Rectal smooth muscle tissue (tissue), 1 donor: Measurements from ENCODE around the gene HDAC5.

ENCODE experiments used
- H3K27ac ChIP-seq: one replicate; pipeline ENCODE4 v1.7.0; 2013; ENCODE audit warnings: low read depth, low read length, inconsistent platforms
- H3K27me3 ChIP-seq: one replicate; pipeline ENCODE4 v1.7.0; 2013; ENCODE audit warnings: low read length; ENCODE audit not compliant: control insufficient read depth, insufficient read depth
- H3K36me3 ChIP-seq: one replicate; pipeline ENCODE4 v1.7.0; 2013; ENCODE audit warnings: low read length; ENCODE audit not compliant: control insufficient read depth, insufficient read depth
- H3K4me1 ChIP-seq: one replicate; pipeline ENCODE4 v1.7.0; 2013; ENCODE audit warnings: low read length; ENCODE audit not compliant: control insufficient read depth, insufficient read depth
- H3K4me3 ChIP-seq: one replicate; pipeline ENCODE4 v1.7.0; 2013; ENCODE audit warnings: low read length
- H3K9ac ChIP-seq: one replicate; pipeline ENCODE4 v1.7.0; 2013; ENCODE audit warnings: low read length

Gene HDAC5

GRCh38 chr17:44085908-44086307, 37.5 kb downstream of the HDAC5 start:
- peaks cover 20% of the 10 kb centered on the region for H3K36me3 ChIP-seq
- H3K4me3 ChIP-seq, result no peak overlapping the region
- H3K4me1 ChIP-seq, result peaks cover 4% of the 10 kb centered on the region
- H3K27me3 ChIP-seq, result no peaks in the 10 kb centered on the region
- H3K27ac ChIP-seq, result no peak overlapping the region
- H3K9ac ChIP-seq, result no peak overlapping the region

GRCh38 chr17:44084921-44085320, 38.5 kb downstream of the HDAC5 start:
- H3K9ac ChIP-seq, result no peak overlapping the region
- no peaks in the 10 kb centered on the region for H3K27me3 ChIP-seq
- no peak overlapping the region for H3K4me3 ChIP-seq
- peaks cover 28% of the 10 kb centered on the region for H3K36me3 ChIP-seq
- H3K4me1 ChIP-seq, result peaks cover 4% of the 10 kb centered on the region
- H3K27ac ChIP-seq, result no peak overlapping the region

- Histone ChIP-seq H3K9ac (no peak overlapping the region), H3K36me3 (peaks cover 30% of the 10 kb centered on the region), H3K27ac (no peak overlapping the region), H3K27me3 (no peaks in the 10 kb centered on the region), H3K4me3 (no peak overlapping the region), H3K4me1 (peaks cover 4% of the 10 kb centered on the region)
Measured at GRCh38 chr17:44084131-44084538, 39.3 kb downstream of the HDAC5 start.

- Histone ChIP-seq H3K36me3 (peaks cover 36% of the 10 kb centered on the region), H3K27ac (no peak overlapping the region), H3K4me3 (no peak overlapping the region)
Measured at GRCh38 chr17:44083250-44083849, 40.1 kb downstream of the HDAC5 start.

GRCh38 chr17:44082256-44082927, 41.0 kb downstream of the HDAC5 start:
- Histone ChIP-seq H3K4me3 (no peak overlapping the region), H3K27ac (no peak overlapping the region), H3K9ac (no peak overlapping the region), H3K27me3 (no peaks in the 10 kb centered on the region), H3K4me1 (peaks cover 4% of the 10 kb centered on the region), H3K36me3 (peaks cover 44% of the 10 kb centered on the region)

More at GRCh38 chr17:44083250-44083849, 40.1 kb downstream of the HDAC5 start:
- H3K4me1 ChIP-seq, result peaks cover 4% of the 10 kb centered on the region
- no peak overlapping the region for H3K9ac ChIP-seq
- H3K27me3 ChIP-seq, result no peaks in the 10 kb centered on the region

- Histone ChIP-seq H3K4me1 (no peaks in the 10 kb centered on the region), H3K27ac (no peak overlapping the region), H3K4me3 (no peak overlapping the region), H3K9ac (no peak overlapping the region), H3K36me3 (peaks cover 48% of the 10 kb centered on the region), H3K27me3 (no peaks in the 10 kb centered on the region)
Measured at GRCh38 chr17:44081681-44082080, 41.8 kb downstream of the HDAC5 start.

- no peak overlapping the region for H3K9ac ChIP-seq
- H3K4me1 ChIP-seq, result no peaks in the 10 kb centered on the region
- no peaks in the 10 kb centered on the region for H3K27me3 ChIP-seq
- H3K4me3 ChIP-seq, result no peak overlapping the region
- H3K27ac ChIP-seq, result no peak overlapping the region
- peaks cover 56% of the 10 kb centered on the region for H3K36me3 ChIP-seq
Measured at GRCh38 chr17:44079877-44080821, 43.3 kb downstream of the HDAC5 start.

- no peaks in the 10 kb centered on the region for H3K27me3 ChIP-seq
- no peak overlapping the region for H3K9ac ChIP-seq
- no peak overlapping the region for H3K4me3 ChIP-seq
- H3K4me1 ChIP-seq, result no peaks in the 10 kb centered on the region
- peaks cover 60% of the 10 kb centered on the region for H3K36me3 ChIP-seq
- H3K27ac ChIP-seq, result no peak overlapping the region
Measured at GRCh38 chr17:44078412-44078811, 45.0 kb downstream of the HDAC5 start.

- no peak overlapping the region for H3K4me3 ChIP-seq
- no peaks in the 10 kb centered on the region for H3K4me1 ChIP-seq
- H3K9ac ChIP-seq, result no peak overlapping the region
- H3K36me3 ChIP-seq, result peaks cover 54% of the 10 kb centered on the region
- no peak overlapping the region for H3K27ac ChIP-seq
- H3K27me3 ChIP-seq, result no peaks in the 10 kb centered on the region
Measured at GRCh38 chr17:44077595-44077909, 45.9 kb downstream of the HDAC5 start.

- peaks cover 50% of the 10 kb centered on the region for H3K36me3 ChIP-seq
- H3K4me1 ChIP-seq, result no peaks in the 10 kb centered on the region
- no peak overlapping the region for H3K27ac ChIP-seq
- H3K9ac ChIP-seq, result no peak overlapping the region
- no peaks in the 10 kb centered on the region for H3K27me3 ChIP-seq
- H3K4me3 ChIP-seq, result no peak overlapping the region
Measured at GRCh38 chr17:44076716-44077594, 46.5 kb downstream of the HDAC5 start.

GRCh38 chr17:44075598-44076293, 47.7 kb downstream of the HDAC5 start:
- Histone ChIP-seq H3K27me3 (no peaks in the 10 kb centered on the region), H3K4me3 (no peak overlapping the region), H3K4me1 (peaks cover 5% of the 10 kb centered on the region), H3K36me3 (peaks cover 50% of the 10 kb centered on the region), H3K9ac (no peak overlapping the region), H3K27ac (no peak overlapping the region)
